IMR-90 (cell line): ENCODE results near the gene HNRNPR. TPM values are rescaled to one million over a fixed set of nuclear protein-coding genes. Genes with fewer than 3 reads are reported as not detected.
A peak's percentile ranks its signal among the peaks of the same experiment; 100 is the strongest.

Experiments used
- ATAC-seq: fragments of 200-7000 bp; cut with Tn5 transposase; 2 replicates; pipeline ENCODE4 v1.9.1; 2020; ENCODE audit warnings: low read depth, mild to moderate bottlenecking, moderate library complexity
- BruUV-seq: library from RNA; stranded (reverse); fragments of 400-500 nt; replicated peaks from 2 replicates; lab custom pipeline; 2021; lab: Mats Ljungman, UMichigan
- CTCF ChIA-PET: fragments of 300-600 bp; formaldehyde crosslinking; extraction: SDS; loops from one replicate; lab custom pipeline; 2021; ENCODE audit warnings: antibody characterized with exemption; lab: Yijun Ruan, JAX
- POLR2A ChIA-PET: fragments of 300-600 bp; sonication (Branson Sonifier 250); formaldehyde crosslinking; loops from one replicate; lab custom pipeline; 2022; ENCODE audit warnings: antibody characterized with exemption; ENCODE audit not compliant: unreplicated experiment; lab: Charles Lee
- DNase-seq: peaks from one replicate; pipeline ENCODE4 v3.0.0; 2013
- H2AFZ ChIP-seq: replicated peaks from 2 replicates; pipeline ENCODE3; 2013; ENCODE audit warnings: low read length, mild to moderate bottlenecking; ENCODE audit not compliant: poor library complexity
- H2AK5ac ChIP-seq: 2 replicates; pipeline ENCODE4 v1.6.1; 2013; ENCODE audit warnings: low read depth, low read length, inconsistent platforms
- H2AK9ac ChIP-seq: replicated peaks from 2 replicates; pipeline ENCODE3; 2013; ENCODE audit warnings: mild to moderate bottlenecking, low read depth, low read length, moderate library complexity; ENCODE audit not compliant: poor library complexity
- H2BK120ac ChIP-seq: 2 replicates; pipeline ENCODE4 v1.6.1; 2013; ENCODE audit warnings: low read depth, low read length, inconsistent platforms
- H2BK15ac ChIP-seq: 3 replicates; pipeline ENCODE4 v1.6.1; 2013; ENCODE audit warnings: low read depth, low read length, inconsistent platforms
- H2BK20ac ChIP-seq: 2 replicates; pipeline ENCODE4 v1.6.1; 2013; ENCODE audit warnings: low read depth, mild to moderate bottlenecking, inconsistent platforms, low read length, moderate library complexity
- H2BK5ac ChIP-seq: 2 replicates; pipeline ENCODE4 v1.6.1; 2013; ENCODE audit warnings: mild to moderate bottlenecking, low read depth, low read length, inconsistent platforms; ENCODE audit not compliant: poor library complexity, severe bottlenecking
- H3K14ac ChIP-seq: replicated peaks from 2 replicates; pipeline ENCODE4 v1.6.1; 2013; ENCODE audit warnings: low read depth, low read length, inconsistent platforms
- H3K18ac ChIP-seq: 2 replicates; pipeline ENCODE4 v1.6.1; 2013; ENCODE audit warnings: low read depth, low read length, control low read depth
- H3K23ac ChIP-seq: 2 replicates; pipeline ENCODE4 v1.6.1; 2013; ENCODE audit warnings: low read depth, low read length, inconsistent platforms
- H3K27ac ChIP-seq: 2 replicates; pipeline ENCODE4 v1.5.1; 2013; ENCODE audit warnings: mild to moderate bottlenecking, control low read depth, low read length; ENCODE audit not compliant: insufficient read depth
- H3K27me3 ChIP-seq: 2 replicates; pipeline ENCODE4 v1.6.1; 2013; ENCODE audit warnings: low read length; ENCODE audit not compliant: control insufficient read depth, insufficient read depth
- H3K36me3 ChIP-seq: 2 replicates; pipeline ENCODE4 v1.6.1; 2013; ENCODE audit warnings: low read length, mixed read lengths; ENCODE audit not compliant: control insufficient read depth, insufficient read depth
- H3K4ac ChIP-seq: 2 replicates; pipeline ENCODE4 v1.6.1; 2013; ENCODE audit warnings: low read depth, low read length, inconsistent platforms
- H3K4me1 ChIP-seq: 2 replicates; pipeline ENCODE4 v1.6.1; 2013; ENCODE audit warnings: low read length, mixed read lengths; ENCODE audit not compliant: control insufficient read depth, insufficient read depth
- H3K4me2 ChIP-seq: 2 replicates; pipeline ENCODE4 v1.6.1; 2013; ENCODE audit warnings: low read depth, mild to moderate bottlenecking, control low read depth, low read length, moderate library complexity
- H3K4me3 ChIP-seq: 2 replicates; pipeline ENCODE4 v1.5.1; 2013; ENCODE audit warnings: low read depth, mild to moderate bottlenecking, control low read depth, low read length, moderate library complexity; ENCODE audit not compliant: insufficient read depth
- H3K56ac ChIP-seq: 2 replicates; pipeline ENCODE4 v1.6.1; 2013; ENCODE audit warnings: low read length, inconsistent platforms; ENCODE audit not compliant: insufficient read depth; ENCODE audit errors: extremely low read depth
- H3K79me1 ChIP-seq, 2 experiments: 2 replicates each; pipeline ENCODE4 v1.6.1; 2013; ENCODE audit warnings: low read length in 2 of 2, inconsistent platforms in 1 of 2, low read depth in 1 of 2
- H3K9ac ChIP-seq: 2 replicates; pipeline ENCODE4 v1.6.1; 2013; ENCODE audit warnings: low read depth, low read length, control low read depth
- H3K9me1 ChIP-seq: 2 replicates; pipeline ENCODE4 v1.6.1; 2013; ENCODE audit warnings: low read length, inconsistent platforms; ENCODE audit not compliant: insufficient read depth
- H3K9me3 ChIP-seq: 2 replicates; pipeline ENCODE4 v1.6.1; 2013; ENCODE audit warnings: low read length; ENCODE audit not compliant: control insufficient read depth, insufficient read depth
- H4K20me1 ChIP-seq: 2 replicates; pipeline ENCODE4 v1.6.1; 2013; ENCODE audit warnings: low read length, inconsistent platforms; ENCODE audit not compliant: insufficient read depth
- H4K5ac ChIP-seq: 2 replicates; pipeline ENCODE4 v1.6.1; 2013; ENCODE audit warnings: mild to moderate bottlenecking, low read depth, low read length, control low read depth
- H4K8ac ChIP-seq, 2 experiments: 2 replicates each; pipeline ENCODE4 v1.6.1; 2013; ENCODE audit warnings: low read depth in 2 of 2, low read length in 2 of 2, control low read depth in 1 of 2, inconsistent platforms in 1 of 2
- H4K91ac ChIP-seq: 2 replicates; pipeline ENCODE4 v1.6.1; 2013; ENCODE audit warnings: low read depth, low read length, inconsistent platforms; ENCODE audit not compliant: insufficient read depth
- CHD1 ChIP-seq: IDR thresholded peaks from 2 replicates; pipeline ENCODE4 v1.6.1; 2012; ENCODE audit warnings: low read depth, low read length, improper control_type of control experiment
- FOS ChIP-seq: fragments of 150-350 bp; IDR thresholded peaks from 2 replicates; pipeline ENCODE4 v1.6.1; 2016; ENCODE audit warnings: low read depth, low read length
- POLR2A ChIP-seq: IDR thresholded peaks from 2 replicates; pipeline ENCODE4 v1.6.1; 2012; ENCODE audit warnings: mild to moderate bottlenecking, low read depth, low read length
- RAD21 ChIP-seq: IDR thresholded peaks from 2 replicates; pipeline ENCODE4 v1.6.1; 2012; ENCODE audit warnings: low read length, improper control_type of control experiment
- RCOR1 ChIP-seq: IDR thresholded peaks from 2 replicates; pipeline ENCODE4 v1.6.1; 2012; ENCODE audit warnings: mild to moderate bottlenecking, low read length, improper control_type of control experiment; ENCODE audit not compliant: insufficient replicate concordance
- RFX5 ChIP-seq: IDR thresholded peaks from 2 replicates; pipeline ENCODE4 v1.8.0; 2012; ENCODE audit warnings: low read depth, mild to moderate bottlenecking, low read length, moderate library complexity
- WGBS, 2 experiments: methylation state at CpG; one replicate each; pipeline versions ENCODE4 v1.1.5 to v1.1.7; 2013; ENCODE audit warnings: missing lambda C conversion rate in 2 of 2; ENCODE audit not compliant: insufficient read length in 1 of 2; ENCODE audit errors: extremely low coverage in 2 of 2; 5-methylcytosine and 5-hydroxymethylcytosine counted together
- dilution Hi-C: fragments of 300-500 bp; cut with HindIII; formaldehyde crosslinking; loops from one replicate; pipeline ENCODE4 v1.14.3; 2018; ENCODE audit warnings: low sequenced_read_pairs; ENCODE audit not compliant: unreplicated experiment
- in situ Hi-C: fragments of 300-500 bp; cut with MboI; formaldehyde crosslinking; loops from 3 replicates; pipeline ENCODE4 v1.14.3; 2019; ENCODE audit warnings: low sequenced_read_pairs, inconsistent platforms, mixed read lengths
- intact Hi-C: fragments of 100-400 bp; cut with micrococcal nuclease; formaldehyde crosslinking; loops from 2 replicates; pipeline ENCODE4 v1.10.0; 2022
- polyA plus RNA-seq, 3 experiments: library from polyadenylated mRNA; depleted of rRNA; stranded (reverse); fragments of >200 nt; gene quantifications; 2 replicates each; pipeline ENCODE4 v1.2.3, GENCODE V29; 2012; ENCODE audit warnings: low replicate concordance in 1 of 3
- total RNA-seq: library from RNA; depleted of rRNA; stranded (reverse); fragments of >200 nt; gene quantifications from 2 replicates; pipeline ENCODE4 v1.2.3, GENCODE V29; 2012

HNRNPR gene
- total and polyA plus RNA-seq, 2 of the 4 experiments (the other 2 are of a cell fraction) = 99.7 to 111 TPM

- ChIA-PET CTCF (interaction anchor here (1.4 to 1.5 kb wide), 2 partner anchors 33 to 126 kb away, joined by 3 to 8 read pairs; no protein-coding TSS in a partner anchor), POLR2A (no interaction called here)
- Histone ChIP-seq H3K9ac (peak overlapping the region; percentile 91), H3K27me3 (no peaks in the 10 kb centered on the region), H3K4me3 (peak overlapping the region; percentile 3; the same call in 1 of the 2 replicates), H3K27ac (peak overlapping the region; percentile 85; the same call in 1 of the 2 replicates), H3K14ac (peak overlapping the region; percentile 85), H2BK15ac (peak overlapping the region; percentile 62; the same call in 1 of the 3 replicates), H2BK5ac (peak overlapping the region; percentile 64), H4K20me1 (no peaks in the 10 kb centered on the region), H3K79me1 (peaks cover 35 to 57% of the 10 kb centered on the region in 2 experiments), H2AK9ac (peak overlapping the region; percentile 97), H2AK5ac (peak overlapping the region; percentile 67; the same call in 1 of the 2 replicates), H4K5ac (peak overlapping the region; percentile 87), H2BK120ac (peak overlapping the region; percentile 76), H3K18ac (peak overlapping the region; percentile 74), H3K23ac (peak overlapping the region; percentile 99), H3K36me3 (peaks cover 8% of the 10 kb centered on the region; the same call in 1 of the 2 replicates), H2BK20ac (peak overlapping the region; percentile 79), H4K8ac (peak overlapping the region; percentile 77 to 99; a peak in 3 of 4 replicates), H3K4me1 (peaks cover 15% of the 10 kb centered on the region), H3K4me2 (peak overlapping the region; percentile 89), H4K91ac (peak overlapping the region; percentile 66), H3K9me3 (no peaks in the 10 kb centered on the region), H3K9me1 (peaks cover 9% of the 10 kb centered on the region), H3K56ac (no peak overlapping the region), H2AFZ (peak overlapping the region; percentile 46), H3K4ac (peak overlapping the region; percentile 91)
- 17% methylated on average over 3 of the region's 13 CpGs; no CpG with 5 or more reads in 1 of the 2 experiments for WGBS, 2 experiments
- DNase-seq (no peak), ATAC-seq (no peak)
- no TSS peak for BruUV-seq
- intact Hi-C loops = no loop called here
- TF ChIP-seq RFX5 = no peak
- no peak for TF ChIP-seq CHD1
- no peak for TF ChIP-seq RAD21
- no peak for TF ChIP-seq FOS
- no peak for TF ChIP-seq RCOR1
- TF ChIP-seq POLR2A = no peak
- dilution Hi-C loops = no loop called here
- in situ Hi-C loops = no loop called here
These were observed 26.9 kb upstream of the HNRNPR start for GRCh38 chr1:23370709-23371584.
